ENCODE data around the gene ODAD3. TPM values are rescaled to one million over a fixed set of nuclear protein-coding genes. Genes with fewer than 3 reads are reported as not detected.

ODAD3 gene
- total RNA-seq, 1 experiment from 2014 or later = 0.39 TPM

GRCh38 chr19:11452620-11453310 lies 17.8 kb upstream of the ODAD3 start:
- Histone ChIP-seq H3K4me2 (no peak overlapping the region), H3K9me2 (ENCODE audit: insufficient read depth) (no peaks in the 10 kb centered on the region), H3K9me3 (ENCODE audit: insufficient read depth, low read depth) (no peaks in the 10 kb centered on the region), H3K4me1 (replicated peaks; ENCODE audit: insufficient read depth) (no peaks in the 10 kb centered on the region), H4K20me1 (ENCODE audit: insufficient read depth) (no peaks in the 10 kb centered on the region), H3K27ac (no peak overlapping the region), H3F3A (ENCODE audit: insufficient read depth, low read depth) (peaks cover 17% of the 10 kb centered on the region; the same call in 1 of the 2 replicates), H3K36me3 (ENCODE audit: low read depth) (no peaks in the 10 kb centered on the region; the same call in 1 of the 2 replicates), H3K4me3 (no peak overlapping the region), H2AFZ (no peak overlapping the region), H3K79me2 (ENCODE audit: low read depth) (no peaks in the 10 kb centered on the region), H3K27me3 (ENCODE audit: insufficient read depth, low read depth) (no peaks in the 10 kb centered on the region)
- TF ChIP-seq CTCF (conservative IDR thresholded peaks at IDR 0.05) (no peak; the same call in 1 of the 2 replicates), EZH2 (IDR thresholded peaks at IDR 0.05; ENCODE audit: low read depth) (no peak)
- BruUV-seq (replicated peaks) = no TSS peak
- POLR2A ChIA-PET (ENCODE audit: unreplicated experiment) = interaction anchor here (0.6 kb wide), 1 partner anchor 30 kb away, joined by 11 read pairs; no protein-coding TSS in a partner anchor
- intact Hi-C loops (cut with micrococcal nuclease; ENCODE audit: unreplicated experiment) = no loop called here
- DNase-seq = no peak
- CTCF ChIA-PET = interaction anchor here (0.6 kb wide), 1 partner anchor 70 kb away, joined by 3 read pairs; no protein-coding TSS in a partner anchor

DNA sequence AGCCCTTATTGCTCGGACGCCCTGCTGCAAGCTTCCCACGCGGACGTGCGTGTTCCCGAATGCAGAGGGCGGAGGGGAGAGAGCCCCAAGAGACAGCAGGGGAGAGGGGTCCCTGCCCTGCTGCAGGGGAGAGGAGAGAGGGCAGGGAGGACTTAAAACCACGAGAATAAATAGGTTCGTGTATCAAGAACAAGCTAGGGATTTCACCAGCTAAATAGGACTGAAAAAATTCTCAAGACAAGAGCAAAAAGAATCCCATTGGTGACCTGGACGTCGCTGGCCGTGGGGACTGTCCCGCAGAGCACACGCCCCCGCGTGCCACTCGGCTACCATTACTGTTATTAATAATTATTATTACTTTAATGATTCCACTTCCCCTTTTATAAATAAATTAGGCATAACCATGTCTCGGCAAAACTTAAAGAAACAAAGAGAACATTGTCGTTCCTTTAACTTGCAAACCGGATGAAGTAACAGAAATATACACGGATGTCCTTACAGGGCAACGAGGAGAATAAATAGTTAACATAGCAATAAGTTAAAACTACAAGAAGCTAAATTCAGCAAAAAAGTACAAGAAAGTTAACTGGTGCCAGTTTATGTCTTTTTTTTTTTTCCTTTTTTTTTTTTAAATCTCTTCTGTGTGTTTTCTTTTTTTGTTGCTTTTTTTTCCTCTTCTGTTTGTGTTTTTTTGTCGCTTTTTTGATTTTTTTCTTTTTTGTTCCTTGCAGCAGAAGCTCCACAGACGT lies 17.1 kb upstream of the ODAD3 start:
- no peaks in the 10 kb centered on the region for H3K4me1 ChIP-seq (replicated peaks; ENCODE audit: insufficient read depth)
- intact Hi-C loops (cut with micrococcal nuclease; ENCODE audit: unreplicated experiment) = no loop called here
- H3K79me2 ChIP-seq (ENCODE audit: low read depth) = no peaks in the 10 kb centered on the region
- POLR2A ChIA-PET (ENCODE audit: unreplicated experiment) = interaction anchor here (0.6 kb wide), 1 partner anchor 30 kb away, joined by 11 read pairs; no protein-coding TSS in a partner anchor
- DNase-seq = no peak
- no TSS peak for BruUV-seq (replicated peaks)
- no peak overlapping the region for H3K27ac ChIP-seq
- no peak overlapping the region for H3K4me2 ChIP-seq
- peaks cover 17% of the 10 kb centered on the region; the same call in 1 of the 2 replicates for H3F3A ChIP-seq (ENCODE audit: insufficient read depth, low read depth)
- H3K4me3 ChIP-seq = no peak overlapping the region
- H3K27me3 ChIP-seq (ENCODE audit: insufficient read depth, low read depth) = no peaks in the 10 kb centered on the region
- H3K9me2 ChIP-seq (ENCODE audit: insufficient read depth) = no peaks in the 10 kb centered on the region
- no peak for TF ChIP-seq CTCF (conservative IDR thresholded peaks at IDR 0.05)
- TF ChIP-seq EZH2 (IDR thresholded peaks at IDR 0.05; ENCODE audit: low read depth) = no peak
- no peaks in the 10 kb centered on the region; the same call in none of the 2 replicates for H3K36me3 ChIP-seq (ENCODE audit: low read depth)
- H3K9me3 ChIP-seq (ENCODE audit: insufficient read depth, low read depth) = no peaks in the 10 kb centered on the region
- H2AFZ ChIP-seq = no peak overlapping the region
- peaks cover 2% of the 10 kb centered on the region; the same call in 1 of the 2 replicates for H4K20me1 ChIP-seq (ENCODE audit: insufficient read depth)
- CTCF ChIA-PET = interaction anchor here (0.6 kb wide), 2 partner anchors 69 to 108 kb away, joined by 3 to 7 read pairs; no protein-coding TSS in a partner anchor

- ChIA-PET POLR2A (ENCODE audit: unreplicated experiment) (no interaction called here), CTCF (interaction anchor here (0.6 kb wide), 1 partner anchor 107 kb away, joined by 7 read pairs; no protein-coding TSS in a partner anchor)
Measured at GRCh38 chr19:11451327-11451870, 16.5 kb upstream of the ODAD3 start.

More at GRCh38 chr19:11451327-11451870, 16.5 kb upstream of the ODAD3 start:
- intact Hi-C loops (cut with micrococcal nuclease; ENCODE audit: unreplicated experiment) = no loop called here
- TF ChIP-seq CTCF (conservative IDR thresholded peaks at IDR 0.05) = no peak
- TF ChIP-seq EZH2 (IDR thresholded peaks at IDR 0.05; ENCODE audit: low read depth) = no peak
- Histone ChIP-seq H3K4me2 (no peak overlapping the region), H4K20me1 (ENCODE audit: insufficient read depth) (peaks cover 8% of the 10 kb centered on the region; the same call in 1 of the 2 replicates), H2AFZ (no peak overlapping the region), H3K36me3 (ENCODE audit: low read depth) (no peaks in the 10 kb centered on the region; the same call in none of the 2 replicates), H3K4me3 (no peak overlapping the region), H3K27me3 (ENCODE audit: insufficient read depth, low read depth) (no peaks in the 10 kb centered on the region), H3K27ac (no peak overlapping the region), H3F3A (ENCODE audit: insufficient read depth, low read depth) (peaks cover 17% of the 10 kb centered on the region; the same call in 1 of the 2 replicates), H3K4me1 (replicated peaks; ENCODE audit: insufficient read depth) (no peaks in the 10 kb centered on the region), H3K9me2 (ENCODE audit: insufficient read depth) (no peaks in the 10 kb centered on the region), H3K9me3 (ENCODE audit: insufficient read depth, low read depth) (no peaks in the 10 kb centered on the region), H3K79me2 (ENCODE audit: low read depth) (no peaks in the 10 kb centered on the region)
- no peak for DNase-seq
- no TSS peak for BruUV-seq (replicated peaks)
